Small intestine (tissue), 16 donors: ENCODE data around the gene UBP1. TPM values are rescaled to one million over a fixed set of nuclear protein-coding genes. Genes with fewer than 3 reads are reported as not detected.

Experiments used
- DNase-seq, 2 donors: peaks; one replicate each; pipeline versions ENCODE4 v3.0.0 to v3.0.0-alpha.2; 2013
- FAIRE-seq: peaks from 2 replicates; lab custom pipeline; 2012; peaks lifted over from hg19 to GRCh38; lab: Jason Lieb, UNC
- H3K27ac ChIP-seq, 3 donors: one replicate each; pipeline ENCODE4 v1.5.1; 2013; ENCODE audit warnings: low read length in 2 of 3, mild to moderate bottlenecking in 2 of 3, control low read depth in 1 of 3, inconsistent platforms in 1 of 3, low read depth in 1 of 3, moderate library complexity in 1 of 3
- H3K27me3 ChIP-seq, 3 donors: one replicate each; pipeline ENCODE4 v1.6.1; 2013; ENCODE audit warnings: low read length in 3 of 3, inconsistent platforms in 1 of 3; ENCODE audit not compliant: control insufficient read depth in 3 of 3, insufficient read depth in 3 of 3
- H3K36me3 ChIP-seq, 3 donors: one replicate each; pipeline ENCODE4 v1.6.1; 2013; ENCODE audit warnings: low read length in 3 of 3, inconsistent platforms in 1 of 3, low read depth in 1 of 3, mild to moderate bottlenecking in 1 of 3, moderate library complexity in 1 of 3; ENCODE audit not compliant: control insufficient read depth in 3 of 3, insufficient read depth in 2 of 3
- H3K4me1 ChIP-seq, 3 donors: one replicate each; pipeline ENCODE4 v1.6.1; 2013; ENCODE audit warnings: low read length in 2 of 3, inconsistent platforms in 1 of 3, low read depth in 1 of 3, mild to moderate bottlenecking in 1 of 3, moderate library complexity in 1 of 3; ENCODE audit not compliant: control insufficient read depth in 3 of 3, insufficient read depth in 2 of 3
- H3K4me3 ChIP-seq, 3 donors: one replicate each; pipeline ENCODE4 v1.5.1; 2013; ENCODE audit warnings: low read length in 3 of 3, control low read depth in 1 of 3, inconsistent platforms in 1 of 3, low read depth in 1 of 3, mild to moderate bottlenecking in 1 of 3, moderate library complexity in 1 of 3
- H3K9me3 ChIP-seq, 2 donors: one replicate each; pipeline ENCODE4 v1.6.1; 2013; ENCODE audit warnings: low read depth in 1 of 2, low read length in 1 of 2; ENCODE audit not compliant: control insufficient read depth in 2 of 2, insufficient read depth in 1 of 2
- WGBS, 3 donors: extraction: QIAGEN DNeasy Blood & Tissue Kit; methylation state at CpG; one replicate each; pipeline ENCODE4 v1.1.7; 2013; 5-methylcytosine and 5-hydroxymethylcytosine counted together
- long read RNA-seq, 10 donors: transcript quantifications; one replicate each; lab custom pipeline, GENCODE V29; 2026
- polyA plus RNA-seq, 4 donors: library from polyadenylated mRNA; stranded (reverse) in 3 of 4; unstranded in 1 of 4; fragments of 200-250 nt in 3 of 4; fragments of 120-200 nt in 1 of 4; gene quantifications; one replicate each; pipeline versions ENCODE4 v1.2.1 to v1.2.3, GENCODE V29; 2013
- donor health status: healthy with polysubstance abuse.
- donor health status: control.
- donor health status: control.
- donor health status: Bipolar disorder and iron deficiency.
- donor health status: healthy.

The UBP1 gene, protein sequence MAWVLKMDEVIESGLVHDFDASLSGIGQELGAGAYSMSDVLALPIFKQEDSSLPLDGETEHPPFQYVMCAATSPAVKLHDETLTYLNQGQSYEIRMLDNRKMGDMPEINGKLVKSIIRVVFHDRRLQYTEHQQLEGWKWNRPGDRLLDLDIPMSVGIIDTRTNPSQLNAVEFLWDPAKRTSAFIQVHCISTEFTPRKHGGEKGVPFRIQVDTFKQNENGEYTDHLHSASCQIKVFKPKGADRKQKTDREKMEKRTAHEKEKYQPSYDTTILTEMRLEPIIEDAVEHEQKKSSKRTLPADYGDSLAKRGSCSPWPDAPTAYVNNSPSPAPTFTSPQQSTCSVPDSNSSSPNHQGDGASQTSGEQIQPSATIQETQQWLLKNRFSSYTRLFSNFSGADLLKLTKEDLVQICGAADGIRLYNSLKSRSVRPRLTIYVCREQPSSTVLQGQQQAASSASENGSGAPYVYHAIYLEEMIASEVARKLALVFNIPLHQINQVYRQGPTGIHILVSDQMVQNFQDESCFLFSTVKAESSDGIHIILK
- polyA plus RNA-seq = 10 to 100 TPM; 20.0 to 71.1 (median 35.0) TPM
- long read RNA-seq, donor 1 = 0 reads
- long read RNA-seq, donor 2, partial matches to known transcripts = 0 of 1 reads
- long read RNA-seq, donor 2, other reads (novel, unspliced or antisense) = 0 of 1 reads
- long read RNA-seq, donor 3 = 0 reads
- long read RNA-seq, donor 4 = 0 reads
- long read RNA-seq, donor 5, full-length matches to known transcripts = 3 of 3 reads
- long read RNA-seq, donor 5, partial matches to known transcripts = 0 of 3 reads
- long read RNA-seq, donor 5, other reads (novel, unspliced or antisense) = 0 of 3 reads
- long read RNA-seq, donor 6, full-length matches to known transcripts = 2 of 2 reads
- long read RNA-seq, donor 6, partial matches to known transcripts = 0 of 2 reads
- long read RNA-seq, donor 6, other reads (novel, unspliced or antisense) = 0 of 2 reads
- long read RNA-seq, donor 7 = 0 reads
- long read RNA-seq, donor 8 = 0 reads
- long read RNA-seq, donor 9 = 0 reads
- long read RNA-seq, donor 10, full-length matches to known transcripts = 2 of 8 reads
- long read RNA-seq, donor 10, partial matches to known transcripts = 6 of 8 reads
- long read RNA-seq, donor 10, other reads (novel, unspliced or antisense) = 0 of 8 reads

DNA sequence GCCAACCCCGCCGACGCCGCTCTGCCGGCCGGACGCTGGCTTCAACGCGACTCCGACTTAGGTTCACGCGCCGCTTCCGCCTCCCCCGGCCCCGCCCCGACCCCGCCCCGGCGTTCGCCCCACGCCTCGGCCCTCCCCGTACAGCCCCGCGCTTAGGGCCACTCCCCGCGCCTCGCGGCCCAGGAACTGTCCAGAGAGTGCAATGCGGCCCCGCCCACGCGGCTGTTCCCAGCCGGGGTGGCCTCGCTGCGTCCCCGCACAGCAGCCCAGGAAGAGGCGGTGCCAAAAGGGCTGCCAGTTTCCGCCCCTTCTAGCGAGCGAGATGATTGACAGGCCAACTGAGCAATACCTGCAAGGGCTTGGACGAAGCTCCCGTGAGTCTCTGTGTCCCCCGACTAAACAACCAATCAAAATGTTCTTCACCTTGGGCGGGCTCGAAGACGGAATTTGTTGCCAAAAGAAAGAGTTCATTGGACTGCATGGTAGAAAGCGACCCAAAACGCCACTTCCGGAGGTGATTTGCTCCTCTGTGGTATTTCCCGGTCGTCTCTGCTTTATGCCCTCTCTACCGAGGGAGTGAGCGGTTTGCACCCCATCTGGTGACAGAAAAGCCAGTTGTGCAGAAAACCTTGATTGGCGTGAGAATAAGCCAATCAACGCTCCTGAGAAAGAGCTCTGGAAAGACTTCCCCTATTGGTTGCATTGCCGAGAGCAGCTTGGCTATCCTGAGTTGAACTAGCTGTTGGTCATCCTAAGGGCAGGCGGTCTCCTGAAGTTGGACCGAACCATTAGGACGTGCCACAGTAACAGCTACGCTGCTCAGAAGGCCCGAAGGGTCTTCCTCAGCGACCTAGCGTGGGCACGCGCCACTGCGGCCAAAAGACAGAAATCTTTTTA lies at the start of gene UBP1:
Gene UBP1 (minus strand): TSS at position 78 of the 897 bp plus-strand sequence. CDS start 557 bp downstream, outside the sequence.
- WGBS, 3 donors = 1% methylated on average over 57 to 68 of the region's 68 CpGs
- Histone ChIP-seq H3K27ac (peak within 1 kb of the TSS; percentile 96 to 100 (median 98)), H3K27me3 (no peaks in the 10 kb centered on the region), H3K4me3 (peak within 1 kb of the TSS; percentile 90 to 95 (median 91)), H3K9me3 (no peaks in the 10 kb centered on the region), H3K36me3 (no peaks in the 10 kb centered on the region), H3K4me1 (peaks cover 6 to 13% (median 10%) of the 10 kb centered on the region in 3 donors)
- FAIRE-seq = no peak
- DNase-seq = peak; percentile 100

GRCh38 chr3:33488683-33489082 lies 48.5 kb upstream of the UBP1 start:
- FAIRE-seq (no peak), DNase-seq (no peak)
- Histone ChIP-seq H3K9me3 (no peaks in the 10 kb centered on the region), H3K36me3 (no peaks in the 10 kb centered on the region), H3K4me1 (no peaks in the 10 kb centered on the region), H3K27me3 (no peaks in the 10 kb centered on the region), H3K27ac (no peak overlapping the region), H3K4me3 (no peak overlapping the region)
- 82 to 95% (median 89%) methylated on average over 1 of the region's 1 CpG for WGBS, 3 donors

DNA sequence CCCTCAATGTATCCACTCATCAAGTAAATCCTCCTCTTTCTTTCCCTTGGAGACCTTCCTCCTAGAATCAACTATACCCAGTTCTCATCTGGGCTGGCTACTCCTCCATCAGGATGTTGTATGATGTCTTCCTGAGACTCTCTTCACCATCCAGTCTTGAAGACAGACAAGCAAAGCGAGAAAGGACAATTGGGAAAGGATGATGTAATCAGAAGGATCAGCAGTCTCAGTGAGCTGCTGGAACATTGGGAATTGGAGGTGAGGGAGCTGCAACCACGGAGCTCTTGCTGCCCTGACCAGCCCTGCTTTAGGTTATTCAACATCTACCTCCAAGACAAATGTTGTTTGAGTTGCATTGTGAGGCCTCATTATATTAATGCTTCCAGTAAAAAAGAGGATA lies 48.0 kb upstream of the UBP1 start:
- H3K4me1 ChIP-seq = no peaks in the 10 kb centered on the region

GRCh38 chr3:33482111-33482521 lies 41.9 kb upstream of the UBP1 start:
- H3K36me3 ChIP-seq = no peaks in the 10 kb centered on the region
- FAIRE-seq = no peak
- H3K27ac ChIP-seq = no peak overlapping the region
- H3K4me1 ChIP-seq = no peaks in the 10 kb centered on the region
- H3K4me3 ChIP-seq = no peak overlapping the region
- peaks cover 0 to 4% of the 10 kb centered on the region in 2 donors for H3K9me3 ChIP-seq
- 44 to 54% (median 52%) methylated on average over 1 of the region's 1 CpG for WGBS, 3 donors
- no peaks in the 10 kb centered on the region for H3K27me3 ChIP-seq
- DNase-seq = no peak

More for the DNA sequence above, 48.0 kb upstream of the UBP1 start:
- Histone ChIP-seq H3K27ac (no peak overlapping the region), H3K4me3 (no peak overlapping the region), H3K27me3 (no peaks in the 10 kb centered on the region), H3K9me3 (no peaks in the 10 kb centered on the region), H3K36me3 (no peaks in the 10 kb centered on the region)
- no peak for FAIRE-seq
- DNase-seq = no peak
- 88 to 95% (median 90%) methylated on average over 2 of the region's 2 CpGs for WGBS, 3 donors

GRCh38 chr3:33474896-33475295 lies 34.7 kb upstream of the UBP1 start:
- no peak overlapping the region for H3K27ac ChIP-seq
- no peaks in the 10 kb centered on the region for H3K9me3 ChIP-seq
- 62 to 85% (median 63%) methylated on average over 2 of the region's 2 CpGs for WGBS, 3 donors
- H3K27me3 ChIP-seq = no peaks in the 10 kb centered on the region
- FAIRE-seq (no peak), DNase-seq (no peak)
- no peaks in the 10 kb centered on the region for H3K4me1 ChIP-seq
- H3K36me3 ChIP-seq = no peaks in the 10 kb centered on the region
- H3K4me3 ChIP-seq = no peak overlapping the region

DNA sequence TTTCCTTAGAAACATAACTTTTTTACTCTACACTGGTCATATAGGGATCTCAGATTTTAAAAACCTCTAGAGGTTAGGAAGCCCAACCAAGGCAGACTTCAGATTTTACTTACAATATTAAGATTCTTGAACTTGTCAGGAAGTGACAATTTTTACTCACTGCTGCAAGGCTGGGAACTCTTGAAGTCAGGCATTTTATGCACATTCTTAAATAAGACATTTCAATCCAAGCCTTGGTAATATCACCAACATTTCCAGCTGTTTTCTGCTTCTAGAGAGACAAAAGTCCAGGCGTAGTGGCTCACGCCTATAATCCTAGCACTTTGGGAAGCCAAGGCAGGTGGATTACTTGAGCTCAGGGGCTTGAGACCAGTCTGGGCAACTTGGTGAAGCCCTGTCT lies 33.6 kb upstream of the UBP1 start:
- H3K27me3 ChIP-seq = no peaks in the 10 kb centered on the region
- WGBS, 3 donors = 94 to 98% (median 95%) methylated on average over 2 of the region's 2 CpGs

GRCh38 chr3:33467786-33468185 lies 27.6 kb upstream of the UBP1 start:
- Histone ChIP-seq H3K27ac (no peak overlapping the region), H3K27me3 (no peaks in the 10 kb centered on the region), H3K36me3 (no peaks in the 10 kb centered on the region), H3K9me3 (peaks cover 0 to 11% of the 10 kb centered on the region in 2 donors), H3K4me1 (no peaks in the 10 kb centered on the region), H3K4me3 (no peak overlapping the region)
- WGBS, 3 donors = 89 to 97% (median 89%) methylated on average over 3 of the region's 3 CpGs
- FAIRE-seq (no peak), DNase-seq (no peak)

More for the DNA sequence above, 33.6 kb upstream of the UBP1 start:
- H3K27ac ChIP-seq = no peak overlapping the region
- FAIRE-seq = no peak
- no peaks in the 10 kb centered on the region for H3K9me3 ChIP-seq
- H3K4me1 ChIP-seq = no peaks in the 10 kb centered on the region
- no peak for DNase-seq
- H3K4me3 ChIP-seq = no peak overlapping the region
- no peaks in the 10 kb centered on the region for H3K36me3 ChIP-seq
